ENCODE measurements around the gene ZNF782.

Gene ZNF782

DNA sequence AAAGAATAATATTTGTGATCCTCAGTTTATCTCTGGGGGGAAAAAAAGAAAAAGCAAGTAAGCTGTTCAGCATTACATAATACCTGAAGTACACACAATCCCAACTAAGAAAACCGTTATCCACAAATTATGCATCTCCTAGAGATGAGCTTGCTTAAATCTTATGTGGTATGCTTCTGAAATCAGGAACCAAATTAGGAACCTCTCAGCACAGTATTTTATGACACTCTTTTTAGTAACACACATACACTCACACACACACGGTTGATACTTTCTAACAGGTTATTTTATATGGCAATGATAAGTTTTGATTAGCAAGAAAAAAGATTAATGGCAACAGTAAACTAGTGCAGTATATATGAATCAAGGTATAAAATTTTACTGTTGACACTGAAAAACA is 75.2 kb downstream of the ZNF782 start:
- Histone ChIP-seq H3K9me3 (ENCODE audit: control insufficient read depth, insufficient read depth, low read length) (no peaks in the 10 kb centered on the region), H3K9me2 (replicated peaks; ENCODE audit: control insufficient read depth, low read length) (no peaks in the 10 kb centered on the region), H3K4me3 (ENCODE audit: low read length) (peak overlapping the region; percentile 98), H3K4me2 (ENCODE audit: low read length) (peak overlapping the region; percentile 61), H3K27me3 (ENCODE audit: control insufficient read depth, low read length) (no peaks in the 10 kb centered on the region), H3K36me3 (ENCODE audit: control insufficient read depth, low read length) (peaks cover 22% of the 10 kb centered on the region), H3K79me2 (ENCODE audit: control insufficient read depth, low read length) (peaks cover 22% of the 10 kb centered on the region), H3K4me1 (ENCODE audit: control insufficient read depth, low read length) (peaks cover 14% of the 10 kb centered on the region), H3F3A (ENCODE audit: control insufficient read depth, insufficient read depth) (peaks cover 4% of the 10 kb centered on the region), H3K27ac (ENCODE audit: low read depth, low read length) (no peak overlapping the region), H4K20me1 (ENCODE audit: control insufficient read depth, insufficient read depth, low read depth, low read length) (no peaks in the 10 kb centered on the region)
- no peak for TF ChIP-seq EZH2phosphoT487 (IDR thresholded peaks at IDR 0.05; ENCODE audit: borderline replicate concordance, low read length)
- TF ChIP-seq, protein P1, sequence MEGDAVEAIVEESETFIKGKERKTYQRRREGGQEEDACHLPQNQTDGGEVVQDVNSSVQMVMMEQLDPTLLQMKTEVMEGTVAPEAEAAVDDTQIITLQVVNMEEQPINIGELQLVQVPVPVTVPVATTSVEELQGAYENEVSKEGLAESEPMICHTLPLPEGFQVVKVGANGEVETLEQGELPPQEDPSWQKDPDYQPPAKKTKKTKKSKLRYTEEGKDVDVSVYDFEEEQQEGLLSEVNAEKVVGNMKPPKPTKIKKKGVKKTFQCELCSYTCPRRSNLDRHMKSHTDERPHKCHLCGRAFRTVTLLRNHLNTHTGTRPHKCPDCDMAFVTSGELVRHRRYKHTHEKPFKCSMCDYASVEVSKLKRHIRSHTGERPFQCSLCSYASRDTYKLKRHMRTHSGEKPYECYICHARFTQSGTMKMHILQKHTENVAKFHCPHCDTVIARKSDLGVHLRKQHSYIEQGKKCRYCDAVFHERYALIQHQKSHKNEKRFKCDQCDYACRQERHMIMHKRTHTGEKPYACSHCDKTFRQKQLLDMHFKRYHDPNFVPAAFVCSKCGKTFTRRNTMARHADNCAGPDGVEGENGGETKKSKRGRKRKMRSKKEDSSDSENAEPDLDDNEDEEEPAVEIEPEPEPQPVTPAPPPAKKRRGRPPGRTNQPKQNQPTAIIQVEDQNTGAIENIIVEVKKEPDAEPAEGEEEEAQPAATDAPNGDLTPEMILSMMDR (IDR thresholded peaks at IDR 0.05; ENCODE audit: low read depth, low read length, poor library complexity, severe bottlenecking), result no peak

DNA sequence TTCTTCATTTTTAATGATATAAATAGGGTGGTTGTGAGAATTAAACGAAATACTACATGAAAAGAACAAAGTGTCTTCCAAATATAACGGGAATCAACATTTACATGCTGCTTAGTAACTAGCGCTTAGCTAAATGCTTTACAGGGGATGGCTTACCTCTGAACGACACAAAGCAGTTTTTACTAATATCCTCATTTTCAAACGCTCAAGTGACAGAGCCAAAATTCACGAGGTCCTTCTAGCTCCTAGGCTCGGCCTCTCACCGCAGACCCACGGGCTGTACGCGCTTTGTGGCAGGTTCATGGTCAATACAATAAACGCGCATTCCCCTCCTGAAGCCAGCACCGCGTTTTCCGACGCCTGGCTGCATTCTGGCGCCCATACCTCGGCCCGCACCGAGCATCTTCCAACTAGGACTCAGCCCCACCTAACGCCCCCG is 76.9 kb downstream of the ZNF782 start:
- TF ChIP-seq, protein P1 (IDR thresholded peaks at IDR 0.05; ENCODE audit: low read depth, low read length, poor library complexity, severe bottlenecking), result no peak
- TF ChIP-seq EZH2phosphoT487 (IDR thresholded peaks at IDR 0.05; ENCODE audit: borderline replicate concordance, low read length), result no peak

DNA sequence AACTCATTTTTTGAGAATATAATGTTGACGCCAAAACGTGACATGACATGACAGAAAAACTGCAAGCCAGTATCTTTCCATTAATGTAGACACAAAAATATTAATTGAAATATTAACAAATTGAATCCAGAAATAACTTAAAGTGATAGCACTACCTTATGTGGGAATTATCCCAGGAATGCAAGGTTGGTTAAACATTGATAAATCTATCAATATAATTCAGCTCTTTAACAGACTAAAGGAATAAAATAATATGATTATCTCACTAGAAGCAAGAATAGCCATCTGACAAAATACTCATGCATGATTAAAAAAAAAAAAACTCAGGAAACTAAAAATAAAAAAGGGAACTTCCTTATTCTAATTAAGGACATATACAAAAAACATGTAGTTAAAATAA is 83.2 kb downstream of the ZNF782 start:
- TF ChIP-seq EZH2phosphoT487 (IDR thresholded peaks at IDR 0.05; ENCODE audit: borderline replicate concordance, low read length), result no peak
- TF ChIP-seq, protein P1 (IDR thresholded peaks at IDR 0.05; ENCODE audit: low read depth, low read length, poor library complexity, severe bottlenecking), result no peak
- H4K20me1 ChIP-seq (ENCODE audit: control insufficient read depth, insufficient read depth, low read depth, low read length), result no peaks in the 10 kb centered on the region
- no peaks in the 10 kb centered on the region for H3K9me2 ChIP-seq (replicated peaks; ENCODE audit: control insufficient read depth, low read length)
- H3K36me3 ChIP-seq (ENCODE audit: control insufficient read depth, low read length), result peaks cover 93% of the 10 kb centered on the region
- H3K9me3 ChIP-seq (ENCODE audit: control insufficient read depth, insufficient read depth, low read length), result peaks cover 28% of the 10 kb centered on the region
- peaks cover 11% of the 10 kb centered on the region for H3K4me1 ChIP-seq (ENCODE audit: control insufficient read depth, low read length)
- H3K27ac ChIP-seq (ENCODE audit: low read depth, low read length), result no peak overlapping the region
- peaks cover 7% of the 10 kb centered on the region for H3K79me2 ChIP-seq (ENCODE audit: control insufficient read depth, low read length)
- no peak overlapping the region for H3K4me2 ChIP-seq (ENCODE audit: low read length)
- H3F3A ChIP-seq (ENCODE audit: control insufficient read depth, insufficient read depth), result peaks cover 8% of the 10 kb centered on the region; the same call in 1 of the 2 replicates
- no peaks in the 10 kb centered on the region for H3K27me3 ChIP-seq (ENCODE audit: control insufficient read depth, low read length)
- H3K4me3 ChIP-seq (ENCODE audit: low read length), result no peak overlapping the region

More for the DNA sequence above, 76.9 kb downstream of the ZNF782 start:
- H3K27ac ChIP-seq (ENCODE audit: low read depth, low read length), result 0 out of 2 replicates have a peak overlapping the region, but pooled peaks have one; percentile 8
- no peaks in the 10 kb centered on the region for H3K9me2 ChIP-seq (replicated peaks; ENCODE audit: control insufficient read depth, low read length)
- no peaks in the 10 kb centered on the region for H3K9me3 ChIP-seq (ENCODE audit: control insufficient read depth, insufficient read depth, low read length)
- peaks cover 34% of the 10 kb centered on the region for H3K36me3 ChIP-seq (ENCODE audit: control insufficient read depth, low read length)
- peaks cover 22% of the 10 kb centered on the region for H3K79me2 ChIP-seq (ENCODE audit: control insufficient read depth, low read length)
- peak overlapping the region; percentile 61 for H3K4me2 ChIP-seq (ENCODE audit: low read length)
- peak overlapping the region; percentile 98 for H3K4me3 ChIP-seq (ENCODE audit: low read length)
- peaks cover 5% of the 10 kb centered on the region for H3F3A ChIP-seq (ENCODE audit: control insufficient read depth, insufficient read depth)
- H4K20me1 ChIP-seq (ENCODE audit: control insufficient read depth, insufficient read depth, low read depth, low read length), result no peaks in the 10 kb centered on the region
- no peaks in the 10 kb centered on the region for H3K27me3 ChIP-seq (ENCODE audit: control insufficient read depth, low read length)
- peaks cover 14% of the 10 kb centered on the region for H3K4me1 ChIP-seq (ENCODE audit: control insufficient read depth, low read length)
